ENCODE results near the gene GPHN.

GRCh38 chr14:66490143-66491111 lies 17.5 kb upstream of the GPHN start:
- TF ChIP-seq CTCF (IDR thresholded peaks at IDR 0.05) (no peak), POLR2AphosphoS5 (IDR thresholded peaks at IDR 0.05) (no peak), POLR2A (IDR thresholded peaks at IDR 0.05) (no peak), EP300 (IDR thresholded peaks at IDR 0.05) (no peak)
